ENCODE results near the gene MED13L.

Gene MED13L

GRCh38 chr12:116277467-116278278 is at the start of gene MED13L:
Gene MED13L (minus strand): TSS chr12:116277693. CDS start chr12:116277131, 562 bp downstream.
- DNase-seq = no peak

DNA sequence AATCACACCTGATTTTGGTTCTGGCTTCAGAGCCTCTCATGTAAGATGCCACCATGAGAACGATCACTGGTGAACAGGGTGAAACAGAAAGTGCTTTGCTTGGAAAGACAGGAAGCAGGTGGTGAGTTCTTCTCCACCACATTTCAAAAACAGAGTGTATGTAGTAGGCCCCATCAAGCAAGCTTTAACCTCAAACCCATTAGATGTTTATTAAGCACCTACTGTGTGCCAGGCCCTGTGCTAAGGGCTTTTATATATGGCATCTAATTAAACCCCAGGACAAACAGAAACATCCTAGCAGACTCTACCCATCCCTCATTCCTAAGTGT is 47.8 kb upstream of the MED13L start:
- no peak for DNase-seq

DNA sequence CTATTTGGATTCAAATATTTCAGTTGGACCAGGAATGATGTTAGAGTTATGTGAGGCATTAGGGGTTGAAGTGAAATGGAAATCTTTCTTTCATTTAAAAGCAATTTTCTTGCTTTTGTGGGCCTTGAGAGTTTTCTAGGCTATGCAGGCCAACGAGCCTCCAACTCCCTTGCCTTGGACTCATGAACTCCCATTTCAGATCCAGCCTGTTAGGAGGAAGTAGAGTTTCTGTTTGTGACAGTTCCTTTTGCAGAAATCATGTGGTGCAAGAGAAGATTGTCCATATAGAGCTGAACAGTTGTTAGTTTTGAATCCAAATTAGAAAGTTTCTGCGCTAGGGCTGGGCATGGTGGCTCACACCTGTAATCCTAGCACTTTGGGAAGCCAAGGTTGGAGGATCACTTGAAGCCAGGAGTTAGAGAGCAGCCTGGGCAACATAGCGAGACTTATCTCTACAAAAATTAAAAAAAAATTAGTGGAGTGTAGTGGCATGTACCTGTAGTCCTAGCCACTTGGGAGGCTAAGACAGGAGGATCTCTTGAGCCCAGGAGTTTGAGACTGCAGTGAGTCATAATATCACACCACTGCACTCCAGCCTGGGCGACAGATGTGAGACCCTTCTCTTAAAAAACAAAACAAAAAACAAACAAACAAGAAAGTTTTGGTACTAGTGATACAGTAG is 47.3 kb upstream of the MED13L start:
- DNase-seq = no peak

DNA sequence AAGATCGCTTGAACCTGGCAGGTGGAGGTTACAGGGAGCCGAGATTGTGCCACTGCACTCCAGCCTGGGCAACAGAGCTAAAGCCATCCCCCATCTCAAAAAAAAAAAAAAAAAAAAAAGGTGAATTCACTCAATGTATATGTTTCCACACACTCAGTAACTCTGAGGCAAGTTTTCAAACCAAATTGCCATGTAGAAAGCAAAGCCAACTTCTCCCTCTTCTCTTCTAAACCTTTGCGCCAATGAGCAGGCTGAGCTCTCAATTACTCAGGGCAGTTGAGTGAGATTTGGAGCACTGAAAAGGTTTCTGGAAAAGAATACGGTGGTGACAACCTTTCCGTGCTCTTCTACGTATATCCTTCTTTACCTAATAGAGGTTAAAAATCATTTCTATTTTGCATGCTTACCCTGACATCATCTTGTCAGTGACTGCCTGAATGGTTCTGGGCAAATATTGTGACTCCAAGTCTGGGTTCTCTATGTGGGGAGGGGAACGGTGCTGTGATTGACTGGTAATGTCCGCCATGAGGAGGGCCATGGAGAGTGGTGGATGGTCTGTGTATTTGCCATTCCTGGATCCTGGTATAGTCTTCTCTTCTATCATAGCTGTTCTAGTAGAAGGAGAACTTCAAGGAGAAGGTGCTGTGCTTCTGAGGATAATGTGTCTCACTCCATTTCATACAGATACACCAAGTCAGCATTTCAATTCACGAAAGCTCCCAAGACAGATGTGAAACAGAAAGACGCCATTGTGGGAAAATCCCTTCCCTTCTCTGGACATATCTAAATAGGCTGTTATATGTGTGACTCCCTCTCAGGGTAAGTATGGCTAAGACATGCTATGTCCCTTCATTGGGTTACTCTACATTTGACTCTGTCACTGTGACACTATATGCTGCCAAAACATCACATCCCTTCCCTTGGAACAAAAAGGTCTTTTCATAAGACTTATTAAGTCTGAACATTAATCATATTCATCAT is 46.2 kb upstream of the MED13L start:
- no peak for DNase-seq

GRCh38 chr12:116321913-116322312 is 44.4 kb upstream of the MED13L start:
- DNase-seq = no peak

GRCh38 chr12:116320791-116321217 is 43.3 kb upstream of the MED13L start:
- DNase-seq = no peak

GRCh38 chr12:116319898-116320621 is 42.6 kb upstream of the MED13L start:
- DNase-seq = no peak

GRCh38 chr12:116319233-116319897 is 41.9 kb upstream of the MED13L start:
- DNase-seq = no peak

GRCh38 chr12:116318576-116319232 is 41.2 kb upstream of the MED13L start:
- no peak for DNase-seq

- DNase-seq = no peak
Measured at GRCh38 chr12:116317986-116318575, 40.6 kb upstream of the MED13L start.

DNA sequence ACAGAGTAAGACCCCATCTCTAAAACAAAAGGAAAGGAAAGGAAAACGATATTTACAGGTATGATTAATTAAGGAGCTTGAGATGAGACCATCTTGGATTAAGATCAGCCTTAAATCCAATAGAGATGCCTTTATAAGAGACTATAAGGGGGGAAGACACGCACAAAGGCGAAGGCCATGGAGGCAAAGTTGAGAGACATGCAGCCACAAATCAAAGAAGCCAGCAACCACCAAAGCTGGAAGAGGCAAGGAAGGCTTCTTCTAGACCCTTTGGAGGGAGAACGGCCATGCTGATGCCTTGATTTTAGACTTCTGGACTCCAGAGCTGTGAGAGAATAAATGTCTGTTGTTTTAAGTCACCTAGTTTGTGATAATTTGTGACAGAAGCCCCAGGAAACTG is 39.6 kb upstream of the MED13L start:
- DNase-seq = no peak

- DNase-seq = no peak
Measured at GRCh38 chr12:116314477-116314876, 37.0 kb upstream of the MED13L start.

DNA sequence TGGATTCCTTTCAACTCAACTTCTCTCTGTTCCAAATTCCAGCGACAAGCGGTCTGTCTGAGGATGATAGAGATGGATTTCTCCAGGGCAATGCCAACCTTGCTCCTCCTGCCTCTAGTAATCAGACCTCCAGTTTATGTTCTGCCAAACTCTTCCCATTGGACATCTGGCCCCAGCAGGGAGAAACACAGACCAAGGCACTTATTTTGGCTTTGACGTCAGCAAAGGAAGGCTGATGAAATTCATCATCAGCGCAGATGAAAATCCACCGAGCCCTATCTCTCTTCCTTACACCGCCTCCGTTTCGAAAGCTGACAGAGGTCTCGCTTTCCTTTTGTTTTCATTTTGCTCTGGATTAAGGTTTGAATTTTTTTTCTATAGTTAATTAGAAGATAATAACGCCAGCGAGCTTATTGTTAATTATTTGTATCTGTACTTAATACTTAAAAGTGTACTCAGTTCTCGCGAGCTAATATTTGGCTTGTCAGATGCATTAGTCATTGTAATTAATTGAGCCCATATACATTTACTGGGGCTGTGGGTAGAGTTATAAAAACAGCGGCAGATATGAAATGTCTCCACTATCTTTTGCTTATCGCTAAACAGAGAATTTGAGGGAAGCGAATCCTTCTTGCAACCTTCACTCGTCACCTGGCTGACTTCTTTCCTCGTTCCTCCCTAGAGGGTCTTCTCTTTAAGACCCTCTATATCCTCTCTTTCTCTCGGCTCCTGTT is 35.9 kb upstream of the MED13L start:
- DNase-seq = no peak

- no peak for DNase-seq
Measured at GRCh38 chr12:116310082-116310481, 32.6 kb upstream of the MED13L start.

DNA sequence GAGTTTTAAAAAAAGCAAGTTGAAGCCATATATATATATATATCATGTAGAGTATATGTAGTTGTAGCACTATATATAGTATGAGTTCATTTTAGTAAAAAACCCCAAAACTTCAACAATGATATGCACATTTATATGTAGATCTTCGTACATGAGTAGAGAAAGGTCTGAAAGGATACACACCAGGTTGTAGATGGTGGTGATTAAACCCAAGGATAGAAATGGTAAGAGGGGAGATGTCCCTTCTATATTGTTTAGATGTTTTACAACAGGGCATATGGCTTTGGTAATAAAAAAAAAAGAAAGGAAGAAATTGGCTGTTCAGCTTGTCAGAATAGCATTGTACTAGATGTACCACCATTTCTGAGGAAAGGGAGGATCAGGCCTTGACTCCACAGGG is 31.9 kb upstream of the MED13L start:
- no peak for DNase-seq

- DNase-seq = no peak
Measured at GRCh38 chr12:116308647-116309046, 31.2 kb upstream of the MED13L start.

- no peak for DNase-seq
Measured at GRCh38 chr12:116306968-116307367, 29.5 kb upstream of the MED13L start.

- DNase-seq = no peak
Measured at GRCh38 chr12:116306506-116306905, 29.0 kb upstream of the MED13L start.

GRCh38 chr12:116304621-116305020 is 27.1 kb upstream of the MED13L start:
- DNase-seq = no peak

GRCh38 chr12:116303929-116304328 is 26.4 kb upstream of the MED13L start:
- DNase-seq = no peak

Measured in NCI-H1436 treated with DMSO at 0.1 percent for 48 hours (cell line).